ENCODE data around the gene DPAGT1.
"Not testable (repeated sequence)": the region's sequence is repeated elsewhere in the genome, so short reads cannot be mapped to it uniquely, and the experiment has no call there.

DPAGT1 gene

DNA sequence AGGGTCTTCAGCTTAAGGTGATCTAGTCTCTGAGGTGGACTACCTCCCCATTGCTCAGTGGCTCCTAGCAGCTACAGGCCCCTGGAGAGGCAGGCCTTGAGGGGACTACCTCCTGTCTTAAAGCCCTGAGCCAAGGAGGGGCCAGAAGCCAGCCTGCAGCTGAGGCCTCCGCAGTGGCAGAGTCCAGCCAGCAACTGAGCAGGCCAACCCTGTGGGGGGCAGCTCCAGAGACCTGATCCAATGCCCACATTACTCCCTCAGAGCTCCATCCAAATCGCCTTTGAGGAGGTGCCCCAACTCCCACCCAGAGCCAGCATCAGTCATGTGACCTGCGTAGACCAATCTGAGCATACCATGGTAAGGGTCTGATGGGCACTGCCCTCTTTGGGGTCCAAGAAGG lies 8.2 kb upstream of the DPAGT1 start:
- Mint-ChIP-seq H3K9me3 (no peaks in the 10 kb centered on the region), H3K27ac (no peak overlapping the region), H3K4me1 (peaks cover 24% of the 10 kb centered on the region), H3K4me3 (no peak overlapping the region), H3K36me3 (peaks cover 17% of the 10 kb centered on the region), H3K27me3 (no peaks in the 10 kb centered on the region)
- DNase-seq (ENCODE audit: low spot score in 2 of 2) (no peak), ATAC-seq (ENCODE audit: low read depth) (no peak)

DNA sequence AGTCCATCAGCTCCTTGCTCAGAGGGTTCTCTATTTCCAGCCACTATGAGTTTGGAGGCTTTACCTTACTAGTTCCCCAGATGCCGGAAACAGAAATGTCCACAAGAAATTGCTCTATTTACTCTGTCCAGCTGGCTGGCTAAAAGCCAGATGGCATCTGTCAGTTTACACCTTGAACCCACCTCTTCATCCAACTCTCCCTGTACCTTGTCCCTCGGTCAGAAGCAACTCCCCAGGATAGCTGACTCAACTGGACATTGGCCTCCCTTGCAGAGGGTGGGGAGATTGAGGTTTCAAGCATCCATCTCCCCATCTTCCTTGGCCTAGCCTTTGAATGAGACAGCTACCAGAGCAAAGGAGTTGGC lies 7.2 kb upstream of the DPAGT1 start:
- DNase-seq (ENCODE audit: low spot score in 2 of 2), result no peak
- Mint-ChIP-seq H3K27ac (peak overlapping the region; percentile 55), H3K9me3 (no peaks in the 10 kb centered on the region), H3K36me3 (peaks cover 13% of the 10 kb centered on the region), H3K27me3 (no peaks in the 10 kb centered on the region), H3K4me3 (peak overlapping the region; percentile 82), H3K4me1 (peaks cover 24% of the 10 kb centered on the region)
- no peak for ATAC-seq (ENCODE audit: low read depth)

DNA sequence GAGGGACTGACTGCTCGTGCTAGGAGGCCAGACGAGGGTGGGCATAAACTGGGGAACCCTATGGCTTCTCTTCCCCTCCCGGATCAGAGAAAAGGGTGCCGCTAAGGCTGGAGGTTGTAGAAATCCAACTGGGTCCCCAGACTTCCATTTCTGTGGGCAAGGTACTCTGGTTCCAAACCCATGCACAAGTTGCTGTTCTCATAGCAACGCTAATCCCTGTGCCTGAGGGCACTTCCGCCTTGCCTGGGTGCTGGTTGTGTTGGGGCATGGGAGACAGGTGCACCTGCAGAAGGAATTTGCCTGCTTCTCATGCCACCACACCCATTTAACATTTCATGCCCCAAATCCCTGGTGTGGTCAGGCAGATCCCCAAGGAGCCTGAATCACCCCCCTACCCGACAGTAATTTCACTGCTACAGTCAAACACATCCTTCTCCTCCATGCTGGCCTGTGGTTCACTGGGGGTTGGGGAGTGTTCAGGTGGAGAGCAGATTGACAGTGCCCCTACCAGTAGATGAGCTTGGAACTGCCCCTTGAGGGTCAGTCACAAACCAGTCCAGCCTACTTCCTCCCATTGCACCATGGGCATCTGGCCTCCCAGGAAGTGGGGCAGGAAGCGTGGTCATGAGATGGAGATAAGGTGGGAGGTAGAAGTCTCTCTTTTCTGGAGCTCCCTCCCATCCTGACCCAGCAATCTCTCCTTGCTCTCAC lies 6.6 kb upstream of the DPAGT1 start:
- Mint-ChIP-seq H3K27me3 (no peaks in the 10 kb centered on the region), H3K4me3 (peak overlapping the region; percentile 82), H3K36me3 (peaks cover 12% of the 10 kb centered on the region), H3K9me3 (no peaks in the 10 kb centered on the region), H3K4me1 (peaks cover 24% of the 10 kb centered on the region), H3K27ac (peak overlapping the region; percentile 13)
- DNase-seq (ENCODE audit: low spot score in 2 of 2), result no peak
- ATAC-seq (ENCODE audit: low read depth), result no peak

DNA sequence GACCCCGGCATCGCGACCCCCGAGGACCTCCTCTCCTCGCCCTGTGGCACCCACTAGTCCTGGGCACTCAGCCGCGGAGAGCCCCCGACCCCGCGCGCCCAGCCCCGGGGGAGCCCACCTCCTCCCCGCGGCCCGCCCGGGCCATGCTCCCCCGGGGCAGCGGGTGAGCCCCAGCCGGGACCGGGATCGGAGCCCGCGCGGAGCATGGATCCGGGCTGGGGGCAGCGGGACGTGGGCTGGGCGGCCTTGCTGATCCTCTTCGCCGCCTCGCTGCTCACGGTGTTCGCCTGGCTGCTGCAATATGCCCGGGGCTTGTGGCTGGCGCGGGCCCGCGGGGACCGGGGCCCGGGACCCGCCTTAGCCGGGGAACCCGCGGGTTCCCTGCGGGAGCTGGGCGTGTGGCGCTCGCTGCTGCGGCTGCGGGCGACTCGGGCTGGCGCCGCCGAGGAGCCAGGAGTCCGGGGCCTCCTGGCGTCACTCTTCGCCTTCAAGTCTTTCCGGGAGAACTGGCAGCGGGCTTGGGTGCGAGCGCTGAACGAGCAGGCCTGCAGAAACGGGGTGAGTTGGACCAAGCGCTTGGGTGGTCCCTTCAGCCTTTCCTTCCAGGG lies 6.0 kb upstream of the DPAGT1 start:
- peaks cover 7% of the 10 kb centered on the region for H3K36me3 Mint-ChIP-seq
- no peaks in the 10 kb centered on the region for H3K9me3 Mint-ChIP-seq
- ATAC-seq (ENCODE audit: low read depth) (peak; percentile 10), DNase-seq (ENCODE audit: low spot score in 2 of 2) (no peak)
- no peaks in the 10 kb centered on the region for H3K27me3 Mint-ChIP-seq
- peaks cover 24% of the 10 kb centered on the region for H3K4me1 Mint-ChIP-seq
- H3K27ac Mint-ChIP-seq, result peak overlapping the region; percentile 81
- peak overlapping the region; percentile 85 for H3K4me3 Mint-ChIP-seq

DNA sequence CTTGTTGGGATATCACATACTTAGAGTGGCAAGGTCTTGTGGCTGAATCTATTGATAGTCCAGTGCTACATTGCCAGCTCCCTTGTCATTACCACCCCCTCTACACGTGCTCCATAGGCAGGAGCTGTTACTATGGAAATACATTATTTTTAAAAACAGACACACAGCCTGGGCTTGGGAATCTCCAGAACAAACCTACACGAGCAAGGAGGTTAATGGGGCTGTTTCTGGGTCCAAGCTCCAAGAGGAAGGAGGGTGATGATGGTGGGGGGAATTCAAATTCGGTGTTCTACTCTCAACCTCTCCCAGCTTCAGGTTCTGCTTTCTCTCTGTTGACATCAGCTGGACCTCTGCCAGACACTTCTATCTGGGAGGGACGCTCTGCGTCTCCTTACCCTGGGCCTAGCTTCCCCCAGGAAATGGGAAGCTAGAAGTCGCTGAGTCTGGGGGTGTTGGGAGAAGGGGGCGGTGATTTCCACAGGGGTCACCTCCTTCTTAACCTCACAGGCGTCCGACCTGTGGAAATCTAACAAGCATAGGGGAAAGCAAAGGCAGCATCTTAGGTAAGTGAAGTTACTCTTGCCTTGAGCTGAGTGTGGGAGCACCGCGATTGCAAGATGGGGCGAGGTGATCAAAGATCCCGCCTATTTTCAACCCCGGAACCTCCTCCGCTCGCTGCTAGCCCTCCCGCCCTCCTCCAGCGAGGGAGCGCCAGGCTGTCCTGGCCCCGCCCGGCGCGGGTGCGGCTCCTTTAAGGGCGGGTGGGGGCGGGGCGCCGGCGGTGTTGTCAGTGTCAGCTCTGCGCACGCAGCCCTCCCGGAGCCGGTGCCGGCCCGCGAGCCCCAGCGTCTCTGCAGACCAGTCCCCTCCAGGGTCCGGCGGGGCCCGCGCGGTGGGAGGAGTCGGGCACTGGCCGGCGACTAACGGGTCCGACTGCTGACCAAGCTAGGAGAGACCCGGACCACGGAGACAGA lies 5.2 kb upstream of the DPAGT1 start, which contains the start of gene C2CD2L:
Gene C2CD2L, plus strand, starts transcription at position 781 of the 974 bp plus-strand sequence. CDS start 398 bp downstream, outside the sequence.
- ATAC-seq (ENCODE audit: low read depth), result peak; percentile 89
- peak within 1 kb of the TSS; percentile 81 for H3K27ac Mint-ChIP-seq
- no peaks in the 10 kb centered on the region for H3K9me3 Mint-ChIP-seq
- peaks cover 24% of the 10 kb centered on the region for H3K4me1 Mint-ChIP-seq
- H3K36me3 Mint-ChIP-seq, result peaks cover 6% of the 10 kb centered on the region
- DNase-seq (ENCODE audit: low spot score in 2 of 2), result peak; percentile 69 to 77
- peak within 1 kb of the TSS; percentile 85 for H3K4me3 Mint-ChIP-seq
- H3K27me3 Mint-ChIP-seq, result no peaks in the 10 kb centered on the region

DNA sequence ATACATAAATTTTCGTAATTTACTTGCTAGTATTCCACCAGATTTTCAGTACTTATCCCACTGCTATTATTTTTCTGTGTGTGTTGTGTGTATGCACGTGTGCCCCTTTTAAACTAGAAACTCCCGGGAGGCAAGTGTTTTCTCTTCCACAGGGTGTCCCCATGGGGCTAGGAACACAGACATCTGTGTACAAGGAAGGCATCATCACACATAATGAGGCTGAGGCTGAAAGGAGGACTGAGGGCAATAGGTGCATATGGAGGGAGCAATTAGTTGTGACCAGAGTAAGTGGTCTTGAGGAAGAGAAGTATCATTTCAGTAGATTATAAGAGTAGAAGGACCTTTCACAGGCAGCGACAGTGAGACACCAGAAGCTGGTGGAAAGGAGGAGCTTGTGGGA lies 2.1 kb upstream of the DPAGT1 start:
- ATAC-seq (ENCODE audit: low read depth), result no peak
- Mint-ChIP-seq H3K36me3 (peaks cover 2% of the 10 kb centered on the region), H3K9me3 (no peaks in the 10 kb centered on the region), H3K4me3 (no peak overlapping the region), H3K27me3 (no peaks in the 10 kb centered on the region), H3K4me1 (peaks cover 24% of the 10 kb centered on the region), H3K27ac (no peak overlapping the region)
- no peak for DNase-seq (ENCODE audit: low spot score in 2 of 2)

DNA sequence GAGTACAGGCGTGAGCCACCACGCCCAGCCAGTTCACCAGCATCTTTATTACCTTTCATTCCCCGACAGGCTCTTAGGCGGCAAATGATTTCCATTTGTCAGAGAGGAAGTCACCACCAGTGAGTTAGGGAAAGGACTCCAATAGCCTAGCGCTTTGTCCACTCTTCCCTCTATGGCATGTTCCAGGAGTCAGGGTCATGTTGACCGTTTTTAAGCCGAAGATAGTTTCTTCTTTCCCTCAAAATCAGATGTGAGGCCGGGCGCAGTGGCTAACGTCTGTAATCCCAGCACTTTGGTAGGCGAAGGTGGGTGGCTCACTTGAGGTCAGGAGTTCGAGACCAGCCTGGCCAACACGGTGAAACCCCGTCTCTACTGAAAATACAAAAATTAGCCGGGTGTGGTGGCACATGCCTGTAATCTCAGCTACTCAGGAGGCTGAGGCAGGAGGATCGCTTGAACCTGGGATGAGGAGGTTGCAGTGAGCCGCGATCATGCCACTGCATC lies 1.6 kb upstream of the DPAGT1 start:
- peaks cover 19% of the 10 kb centered on the region for H3K4me1 Mint-ChIP-seq
- peak overlapping the region; percentile 95 for H3K27ac Mint-ChIP-seq
- H3K36me3 Mint-ChIP-seq; DNase-seq (ENCODE audit: low spot score in 2 of 2); H3K9me3 Mint-ChIP-seq; ATAC-seq (ENCODE audit: low read depth); H3K27me3 Mint-ChIP-seq: not testable (repeated sequence)
- peak overlapping the region; percentile 90 for H3K4me3 Mint-ChIP-seq

DNA sequence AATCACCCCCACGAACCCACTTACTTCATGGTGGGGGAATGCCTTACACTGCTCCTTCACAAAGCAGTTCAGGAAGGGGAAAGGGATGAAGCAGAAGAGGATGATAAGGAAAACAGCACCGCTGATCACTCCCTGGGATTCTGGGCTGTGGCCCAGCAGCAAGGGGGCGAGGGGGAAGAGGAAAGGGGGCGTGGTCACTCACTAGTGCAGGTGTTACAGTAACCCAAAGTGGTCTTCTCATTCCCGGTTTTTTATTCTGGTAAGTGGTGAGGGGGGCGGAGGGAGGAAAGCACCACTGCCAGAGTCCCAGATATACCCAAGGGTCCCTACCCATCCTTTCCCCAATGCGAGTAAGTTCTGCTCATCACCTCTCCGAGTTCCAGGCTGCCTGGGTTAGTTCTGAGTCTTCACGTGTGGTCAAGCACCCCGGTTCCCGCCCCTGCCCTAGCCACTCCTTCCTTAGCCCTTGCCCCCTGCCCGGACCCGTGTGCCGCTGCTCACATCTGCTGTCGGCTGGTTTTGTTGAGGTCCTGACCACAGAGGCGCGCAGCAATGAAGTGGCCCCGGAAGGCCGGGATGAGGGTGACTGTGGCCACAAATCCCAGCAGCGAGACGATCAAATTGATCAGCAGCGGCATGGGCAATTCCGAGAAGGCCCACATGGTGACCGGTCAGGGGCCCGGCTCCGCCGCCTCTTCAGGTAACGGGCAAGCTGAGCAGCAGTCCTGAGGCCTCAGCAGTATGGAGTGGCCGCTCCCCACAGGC lies 477 bp downstream of the DPAGT1 start:
- Mint-ChIP-seq H3K36me3 (peaks cover 16% of the 10 kb centered on the region), H3K27me3 (no peaks in the 10 kb centered on the region), H3K4me3 (peak overlapping the region; percentile 90), H3K27ac (peak overlapping the region; percentile 95), H3K4me1 (peaks cover 25% of the 10 kb centered on the region), H3K9me3 (no peaks in the 10 kb centered on the region)
- DNase-seq (ENCODE audit: low spot score in 2 of 2), result no peak
- ATAC-seq (ENCODE audit: low read depth), result no peak

DNA sequence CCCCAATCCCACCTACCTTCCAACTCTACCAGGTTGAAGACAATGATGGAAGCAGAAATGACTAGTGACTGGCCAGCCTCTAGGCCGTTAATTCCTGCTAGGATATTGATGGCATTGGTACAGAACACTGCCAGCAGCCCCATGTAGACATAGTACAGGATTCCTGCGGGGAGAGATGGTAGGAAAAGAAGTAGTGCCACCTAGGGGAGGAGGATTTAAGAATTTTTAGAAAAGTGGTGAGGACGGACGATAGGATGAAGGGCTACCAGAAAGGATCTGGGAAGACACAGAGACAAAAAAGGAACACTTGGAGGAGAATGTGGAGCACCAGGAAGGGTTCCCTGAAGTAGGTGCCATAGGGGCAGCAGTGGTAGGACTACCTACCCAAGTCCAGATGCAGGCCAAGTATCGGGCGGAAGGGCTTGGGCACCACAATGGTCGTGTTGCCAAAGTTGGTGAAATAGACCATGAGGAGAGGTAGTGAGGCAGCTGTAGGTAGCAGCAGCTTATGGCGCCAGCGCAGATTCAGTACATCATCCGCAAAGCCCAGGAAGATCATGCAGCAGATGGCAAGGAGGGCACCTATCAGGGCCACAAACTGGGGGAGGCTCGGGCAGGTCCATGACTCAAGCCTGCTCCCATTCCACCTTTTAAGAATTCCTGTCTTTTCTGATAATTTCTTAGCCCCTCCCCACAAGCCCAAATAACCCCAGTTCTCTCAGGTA lies 1.2 kb downstream of the DPAGT1 start:
- ATAC-seq (ENCODE audit: low read depth), result no peak
- peaks cover 27% of the 10 kb centered on the region for H3K4me1 Mint-ChIP-seq
- peaks cover 16% of the 10 kb centered on the region for H3K36me3 Mint-ChIP-seq
- no peaks in the 10 kb centered on the region for H3K9me3 Mint-ChIP-seq
- H3K27ac Mint-ChIP-seq, result no peak overlapping the region
- no peak for DNase-seq (ENCODE audit: low spot score in 2 of 2)
- H3K4me3 Mint-ChIP-seq, result peak overlapping the region; percentile 90
- no peaks in the 10 kb centered on the region for H3K27me3 Mint-ChIP-seq

DNA sequence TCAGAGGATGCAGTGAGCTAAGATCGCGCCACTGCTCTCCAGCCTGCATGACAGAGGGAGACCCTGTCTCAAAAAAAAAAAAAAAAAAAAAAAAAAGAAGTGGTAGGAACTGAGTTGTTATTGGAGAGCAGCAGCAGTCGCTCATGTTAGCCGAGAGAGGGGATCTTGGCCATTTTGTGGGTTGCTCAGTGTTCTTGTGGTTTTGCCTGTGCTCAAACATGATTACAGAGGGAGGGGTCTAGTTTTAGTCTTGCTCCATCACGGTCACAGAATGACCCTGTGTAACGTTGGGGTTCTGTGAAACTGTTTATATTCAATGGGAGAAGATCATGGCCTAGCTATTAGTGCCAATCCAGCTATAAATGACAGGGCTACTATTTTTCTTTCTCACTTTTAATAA lies 1.9 kb downstream of the DPAGT1 start:
- H3K4me3 Mint-ChIP-seq, result no peak overlapping the region
- no peaks in the 10 kb centered on the region for H3K27me3 Mint-ChIP-seq
- peaks cover 16% of the 10 kb centered on the region for H3K36me3 Mint-ChIP-seq
- H3K9me3 Mint-ChIP-seq, result no peaks in the 10 kb centered on the region
- no peak overlapping the region for H3K27ac Mint-ChIP-seq
- H3K4me1 Mint-ChIP-seq, result peaks cover 27% of the 10 kb centered on the region
- ATAC-seq (ENCODE audit: low read depth) (no peak), DNase-seq (ENCODE audit: low spot score in 2 of 2) (no peak)

DNA sequence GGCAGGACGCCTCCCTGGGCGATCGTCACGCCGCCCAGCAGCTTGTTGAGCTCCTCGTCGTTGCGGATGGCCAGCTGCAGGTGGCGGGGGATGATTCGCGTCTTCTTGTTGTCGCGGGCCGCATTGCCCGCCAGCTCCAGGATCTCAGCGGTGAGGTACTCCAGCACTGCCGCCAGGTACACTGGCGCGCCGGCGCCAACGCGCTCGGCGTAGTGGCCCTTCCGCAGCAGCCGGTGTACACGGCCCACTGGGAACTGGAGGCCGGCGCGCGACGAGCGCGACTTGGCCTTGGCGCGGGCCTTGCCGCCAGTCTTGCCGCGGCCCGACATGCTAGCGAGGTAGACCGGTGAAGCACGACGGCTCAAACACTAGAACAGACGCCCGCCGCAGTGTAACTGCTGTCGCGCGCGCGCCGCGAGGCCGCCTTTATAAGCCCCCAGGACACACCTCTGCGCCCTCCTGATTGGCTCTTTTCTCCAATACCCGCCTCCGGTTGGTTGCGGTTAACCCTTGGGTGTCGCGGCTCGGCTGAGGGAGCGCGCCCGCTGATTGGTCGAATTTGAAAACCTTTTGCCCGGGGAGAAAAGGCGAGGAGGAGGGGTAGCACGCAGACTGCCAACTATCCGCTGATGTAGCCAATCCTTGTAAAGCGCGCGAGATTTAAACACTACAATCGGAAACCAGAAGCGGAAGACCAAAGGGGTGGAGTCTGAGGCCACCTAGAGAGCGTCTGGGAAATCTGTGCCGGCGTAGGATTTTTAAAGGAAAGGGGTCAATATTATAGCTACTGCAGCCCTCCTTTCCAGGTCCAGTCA lies 6.4 kb downstream of the DPAGT1 start:
- H3K9me3 Mint-ChIP-seq, result no peaks in the 10 kb centered on the region
- peak overlapping the region; percentile 94 for H3K4me3 Mint-ChIP-seq
- peak; percentile 84 for ATAC-seq (ENCODE audit: low read depth)
- no peaks in the 10 kb centered on the region for H3K27me3 Mint-ChIP-seq
- H3K27ac Mint-ChIP-seq, result peak overlapping the region; percentile 90
- peaks cover 34% of the 10 kb centered on the region for H3K4me1 Mint-ChIP-seq
- peaks cover 16% of the 10 kb centered on the region for H3K36me3 Mint-ChIP-seq
- peak; percentile 99 for DNase-seq (ENCODE audit: low spot score in 2 of 2)

DNA sequence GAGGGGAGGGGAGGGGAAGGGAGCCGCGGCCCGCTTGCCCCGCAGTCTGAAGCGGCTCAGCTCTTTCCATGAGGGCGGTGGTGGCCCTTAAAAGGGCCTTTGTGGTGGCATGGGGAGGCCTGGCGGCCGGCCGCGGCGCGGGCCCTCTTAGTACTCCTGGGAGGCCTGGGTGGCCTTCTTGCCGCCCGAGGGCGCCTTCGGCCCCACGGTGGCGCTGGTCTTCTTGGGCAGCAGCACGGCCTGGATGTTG lies 6.9 kb downstream of the DPAGT1 start:
- no peak for DNase-seq (ENCODE audit: low spot score in 2 of 2)
- ATAC-seq (ENCODE audit: low read depth), result peak; percentile 38
- Mint-ChIP-seq H3K27me3 (no peaks in the 10 kb centered on the region), H3K36me3 (peaks cover 16% of the 10 kb centered on the region), H3K4me3 (peak overlapping the region; percentile 94), H3K4me1 (peaks cover 35% of the 10 kb centered on the region), H3K9me3 (no peaks in the 10 kb centered on the region), H3K27ac (peak overlapping the region; percentile 90)
